ENCODE measurements around the gene CACNA2D3.

Gene CACNA2D3

DNA sequence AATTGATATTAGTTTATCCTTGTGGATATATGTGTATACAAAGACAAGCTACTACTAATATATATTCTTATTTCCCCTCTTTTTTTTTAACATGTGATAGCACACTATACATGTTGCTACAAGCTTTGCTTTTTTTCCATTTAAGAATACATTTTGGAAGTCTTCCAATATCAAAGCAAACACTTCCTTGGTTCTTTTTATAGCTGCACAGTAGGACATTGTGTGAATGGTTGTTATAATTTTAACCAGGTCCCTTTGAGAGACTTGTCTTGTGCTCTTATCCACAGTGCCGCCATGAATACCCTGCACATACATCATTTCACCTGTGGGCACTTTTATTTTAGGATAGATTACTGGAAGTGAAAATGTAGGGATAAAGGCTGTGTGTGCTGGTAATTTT, 88.7 kb downstream of the CACNA2D3 start:
- TF ChIP-seq, protein P1, sequence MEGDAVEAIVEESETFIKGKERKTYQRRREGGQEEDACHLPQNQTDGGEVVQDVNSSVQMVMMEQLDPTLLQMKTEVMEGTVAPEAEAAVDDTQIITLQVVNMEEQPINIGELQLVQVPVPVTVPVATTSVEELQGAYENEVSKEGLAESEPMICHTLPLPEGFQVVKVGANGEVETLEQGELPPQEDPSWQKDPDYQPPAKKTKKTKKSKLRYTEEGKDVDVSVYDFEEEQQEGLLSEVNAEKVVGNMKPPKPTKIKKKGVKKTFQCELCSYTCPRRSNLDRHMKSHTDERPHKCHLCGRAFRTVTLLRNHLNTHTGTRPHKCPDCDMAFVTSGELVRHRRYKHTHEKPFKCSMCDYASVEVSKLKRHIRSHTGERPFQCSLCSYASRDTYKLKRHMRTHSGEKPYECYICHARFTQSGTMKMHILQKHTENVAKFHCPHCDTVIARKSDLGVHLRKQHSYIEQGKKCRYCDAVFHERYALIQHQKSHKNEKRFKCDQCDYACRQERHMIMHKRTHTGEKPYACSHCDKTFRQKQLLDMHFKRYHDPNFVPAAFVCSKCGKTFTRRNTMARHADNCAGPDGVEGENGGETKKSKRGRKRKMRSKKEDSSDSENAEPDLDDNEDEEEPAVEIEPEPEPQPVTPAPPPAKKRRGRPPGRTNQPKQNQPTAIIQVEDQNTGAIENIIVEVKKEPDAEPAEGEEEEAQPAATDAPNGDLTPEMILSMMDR (IDR thresholded peaks at IDR 0.05; ENCODE audit: insufficient read depth, low read depth, low read length, missing control alignments), result no peak

DNA sequence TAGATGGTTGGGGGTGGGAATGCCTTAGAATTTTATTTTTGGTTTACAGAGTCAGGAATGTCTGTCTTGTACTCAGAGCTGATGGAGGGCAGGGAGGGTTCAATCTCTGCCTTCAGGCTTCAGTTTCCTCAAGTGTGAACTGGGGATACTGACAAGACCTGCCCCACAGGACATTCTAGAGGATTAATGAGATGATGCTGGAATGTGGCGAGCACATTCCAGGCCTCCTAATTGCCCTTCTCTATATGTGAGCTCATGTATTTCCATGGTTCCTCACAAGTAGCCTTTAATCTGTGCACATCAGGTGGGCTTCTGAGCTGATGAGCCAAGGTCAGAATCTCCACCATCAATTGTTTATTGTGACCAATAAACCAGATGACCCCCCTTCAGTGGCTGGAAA, 90.4 kb downstream of the CACNA2D3 start:
- no peak overlapping the region for H3K4me3 ChIP-seq (ENCODE audit: low read length)
- TF ChIP-seq, protein P1 (IDR thresholded peaks at IDR 0.05; ENCODE audit: insufficient read depth, low read depth, low read length, missing control alignments), result no peak
- no peak for DNase-seq (ENCODE audit: low read depth)

More for the DNA sequence above, 88.7 kb downstream of the CACNA2D3 start:
- H3K4me3 ChIP-seq (ENCODE audit: low read length), result no peak overlapping the region
- no peak for DNase-seq (ENCODE audit: low read depth)

DNA sequence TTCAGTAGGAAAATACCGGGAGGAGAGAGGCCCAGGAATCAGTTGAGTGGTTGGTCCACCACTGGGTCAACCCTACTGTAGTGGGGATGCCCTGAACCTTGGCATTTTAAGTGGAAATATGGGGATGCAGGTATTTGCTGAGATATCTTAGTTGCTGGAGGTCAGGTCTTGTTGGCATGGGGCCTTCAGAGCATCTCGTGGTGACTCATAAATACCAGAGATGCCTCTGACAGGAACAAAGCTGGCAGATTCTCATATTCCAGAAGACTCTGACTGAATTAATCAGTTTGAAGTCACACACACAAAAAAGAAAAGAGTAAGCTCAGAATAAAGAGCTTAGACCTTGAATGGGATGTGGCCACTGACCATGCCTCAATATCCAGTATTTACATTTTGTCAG, 91.6 kb downstream of the CACNA2D3 start:
- TF ChIP-seq, protein P1 (IDR thresholded peaks at IDR 0.05; ENCODE audit: insufficient read depth, low read depth, low read length, missing control alignments), result no peak
- H3K4me3 ChIP-seq (ENCODE audit: low read length), result no peak overlapping the region
- peak; percentile 7 for DNase-seq (ENCODE audit: low read depth)

DNA sequence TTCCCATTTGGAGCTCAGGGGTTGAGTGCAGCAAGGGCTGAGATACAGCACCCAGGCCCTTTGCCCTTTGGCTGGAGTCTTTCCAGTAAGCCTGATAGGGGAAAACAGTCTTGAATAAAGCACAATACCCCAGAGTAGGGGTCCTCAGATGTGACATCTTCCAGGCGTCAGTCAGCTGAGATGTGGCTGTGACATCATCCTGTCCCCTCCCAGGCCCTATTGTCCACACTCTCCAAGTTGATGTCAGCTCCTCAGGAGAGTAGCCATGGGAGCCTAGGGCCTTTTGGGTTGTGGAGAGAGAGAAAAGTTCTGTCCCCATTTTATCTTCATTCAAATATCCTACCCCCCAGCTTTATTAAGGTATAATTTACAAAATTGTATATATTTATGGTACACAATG, 92.5 kb downstream of the CACNA2D3 start:
- DNase-seq (ENCODE audit: low read depth), result no peak
- no peak overlapping the region for H3K4me3 ChIP-seq (ENCODE audit: low read length)
- TF ChIP-seq, protein P1 (IDR thresholded peaks at IDR 0.05; ENCODE audit: insufficient read depth, low read depth, low read length, missing control alignments), result no peak

DNA sequence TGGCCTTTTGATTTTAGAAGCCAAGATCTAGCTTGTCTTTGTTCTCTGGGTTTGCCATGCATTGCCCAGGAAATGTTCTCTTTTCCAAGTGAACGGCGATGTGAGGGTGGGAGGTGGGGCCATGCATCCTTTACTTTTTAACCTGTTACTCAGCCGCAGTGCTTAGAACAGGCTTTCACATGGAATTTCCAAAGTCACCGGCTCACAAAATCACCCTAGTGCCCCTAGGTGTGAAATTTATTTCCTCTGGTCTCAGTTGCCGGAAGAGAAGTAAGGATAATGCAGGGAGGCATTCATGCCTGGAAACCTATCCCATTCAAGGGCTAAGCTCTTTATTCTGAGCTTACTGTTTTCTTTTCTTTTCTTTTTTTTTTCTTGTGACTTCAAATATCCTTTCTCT, 93.2 kb downstream of the CACNA2D3 start:
- DNase-seq (ENCODE audit: low read depth), result no peak
- TF ChIP-seq, protein P1 (IDR thresholded peaks at IDR 0.05; ENCODE audit: insufficient read depth, low read depth, low read length, missing control alignments), result no peak
- H3K4me3 ChIP-seq (ENCODE audit: low read length), result no peak overlapping the region

DNA sequence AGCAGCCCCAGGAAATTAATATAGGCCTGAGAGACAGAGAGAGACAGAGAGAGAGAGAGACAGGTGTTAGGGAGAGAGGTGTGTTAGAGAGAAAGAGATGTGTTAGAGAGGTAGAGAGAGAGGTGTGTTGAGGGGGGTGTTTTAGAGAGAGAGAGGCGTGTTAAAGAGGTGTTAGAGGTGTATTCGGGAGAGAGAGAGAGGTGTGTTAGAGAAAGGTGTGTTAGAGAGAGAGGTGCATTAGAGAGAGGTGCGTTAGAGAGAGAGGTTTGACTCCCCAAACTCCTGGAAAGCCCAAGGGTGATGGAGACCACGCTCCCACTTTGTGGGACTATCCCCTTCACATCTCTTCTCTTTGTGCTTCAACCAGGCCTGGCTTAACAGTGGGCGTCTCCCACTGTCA, 95.5 kb downstream of the CACNA2D3 start:
- TF ChIP-seq, protein P1 (IDR thresholded peaks at IDR 0.05; ENCODE audit: insufficient read depth, low read depth, low read length, missing control alignments), result no peak
- H3K4me3 ChIP-seq (ENCODE audit: low read length), result no peak overlapping the region
- DNase-seq (ENCODE audit: low read depth), result no peak

DNA sequence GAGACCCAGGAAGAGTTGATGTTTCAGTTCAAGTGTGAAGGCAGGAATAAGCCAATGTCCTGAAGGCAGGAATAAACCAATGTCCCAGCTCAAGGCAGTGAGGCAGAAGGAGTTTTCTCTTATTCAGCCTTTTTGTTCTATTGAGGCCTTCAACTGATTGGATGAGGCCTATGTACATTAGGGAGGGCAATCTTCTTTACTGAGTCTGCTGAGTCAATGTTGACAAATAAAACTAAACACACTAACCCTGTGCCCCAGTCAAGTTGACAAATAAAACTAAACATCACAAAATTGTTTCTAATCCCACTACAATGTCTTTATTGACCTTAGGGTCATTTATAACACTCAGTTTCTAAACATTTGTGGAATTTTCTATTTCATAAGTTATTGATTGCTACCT, 100.0 kb downstream of the CACNA2D3 start:
- TF ChIP-seq, protein P1 (IDR thresholded peaks at IDR 0.05; ENCODE audit: insufficient read depth, low read depth, low read length, missing control alignments), result no peak
- DNase-seq (ENCODE audit: low read depth), result no peak
- H3K4me3 ChIP-seq (ENCODE audit: low read length), result no peak overlapping the region

All from epithelial cell of esophagus (primary cell).